ENCODE measurements around the gene TRIM5. TPM values are rescaled to one million over a fixed set of nuclear protein-coding genes. Genes with fewer than 3 reads are reported as not detected.

Gene TRIM5
- 29.4 and 35.1 TPM in 2 replicates for total RNA-seq

DNA sequence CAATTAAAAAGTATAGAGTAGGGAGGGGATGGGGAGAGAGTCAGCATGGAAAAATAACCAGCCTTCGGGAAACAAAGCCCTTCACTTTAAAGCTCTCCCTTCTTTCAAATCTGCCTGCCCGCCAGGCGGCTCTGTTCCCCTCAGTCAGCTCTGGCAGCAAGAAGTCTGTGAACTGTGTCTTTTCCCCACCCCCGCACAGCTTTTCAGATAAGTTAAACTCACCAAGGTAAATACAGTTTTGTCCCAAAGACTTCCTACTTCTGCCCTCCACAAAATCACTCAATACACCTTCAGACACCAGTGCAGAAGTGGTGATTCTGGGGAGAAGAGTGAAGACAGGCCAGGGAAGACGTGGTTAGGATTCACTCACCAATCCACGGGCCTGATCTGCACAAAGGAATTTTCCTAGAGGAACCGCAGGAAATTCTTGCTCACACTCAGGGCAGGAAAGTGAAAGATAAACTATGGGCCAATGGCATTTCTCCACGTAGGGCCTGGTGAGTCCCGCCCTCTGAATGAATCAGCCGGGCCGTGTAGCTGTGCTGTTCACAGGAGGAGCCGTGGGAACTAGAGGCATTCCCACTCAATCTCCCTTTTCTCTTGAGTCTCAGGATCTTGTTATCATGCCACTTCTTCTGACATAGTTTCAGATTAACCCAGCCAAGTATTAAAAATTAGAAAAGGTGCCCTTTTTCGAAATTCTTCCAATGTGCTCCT lies at the start of gene TRIM5:
TRIM5 (minus strand) TSS at position 429 of the 717 bp plus-strand sequence. CDS start 4,897 bp downstream, outside the sequence.

DNA sequence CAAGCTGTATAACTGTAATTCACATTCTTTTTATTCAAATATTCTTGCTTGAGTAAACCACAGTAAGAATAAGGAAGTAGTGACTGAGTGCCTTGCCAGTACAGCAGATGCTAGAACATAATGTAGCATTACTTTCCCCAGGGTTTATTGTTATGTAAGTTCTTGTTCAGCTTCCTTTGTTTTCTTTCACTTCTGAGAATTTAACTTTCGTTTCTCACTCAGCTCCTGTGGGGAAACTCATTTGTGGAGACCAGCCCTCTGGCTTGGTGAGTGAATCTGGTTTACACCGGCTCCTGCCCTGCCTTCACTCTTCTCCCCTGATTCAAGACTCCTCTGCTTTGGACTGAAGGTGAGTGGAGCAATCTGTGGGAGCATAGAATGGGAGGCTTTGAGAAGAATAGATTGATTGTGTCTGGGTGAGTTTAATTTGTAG lies 4.7 kb upstream of the TRIM5 start, which contains the start of gene TRIM22:
TRIM22 (plus strand) TSS at position 240 of the 433 bp plus-strand sequence. CDS start 6,443 bp downstream, outside the sequence.

DNA sequence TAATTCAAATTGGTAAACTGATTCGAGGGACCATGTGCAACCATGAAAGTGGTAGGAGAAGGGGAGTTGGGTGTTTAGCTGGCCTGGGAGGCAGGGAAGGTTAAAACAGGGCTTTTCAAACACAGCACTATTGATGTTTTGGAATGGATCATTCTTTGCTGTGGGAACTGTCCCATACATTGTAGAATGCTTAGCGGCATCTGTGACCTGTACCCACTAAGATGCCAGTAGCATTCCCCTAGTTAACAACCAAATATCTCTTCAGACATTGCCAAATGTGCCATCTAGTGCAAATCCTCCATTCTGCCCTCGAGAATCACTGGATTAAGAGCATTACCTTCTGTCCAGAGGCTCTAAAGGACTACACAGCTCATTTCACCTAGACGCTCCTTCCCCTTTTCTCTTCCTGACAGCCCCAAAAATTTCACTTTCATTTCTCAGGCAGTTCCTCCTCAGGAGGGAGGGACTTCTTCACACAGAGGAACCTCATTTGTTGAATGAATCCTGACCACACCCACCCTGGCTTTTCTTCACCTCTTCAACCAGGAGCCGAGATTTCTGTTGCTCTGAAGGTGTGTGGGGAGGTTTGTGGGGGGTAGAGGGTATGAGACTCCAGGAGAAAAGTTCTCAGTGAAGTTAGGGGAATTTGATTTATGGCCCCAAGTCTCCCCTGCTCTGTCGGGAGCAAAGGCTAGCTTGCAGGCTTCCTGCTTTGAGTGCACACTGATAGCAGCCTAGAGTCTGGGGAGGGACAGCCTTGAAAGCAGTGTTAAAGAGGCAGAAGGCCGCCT lies 60.2 kb downstream of the TRIM5 start, which contains the start of gene TRIM34:
TRIM34 (plus strand) TSS at position 513 of the 791 bp plus-strand sequence. CDS start 7,331 bp downstream, outside the sequence.

Other genes starting within 250 kb of the TRIM5 start
- not detected in 2 replicates for gene OR51I1, start 243.6 kb downstream of the TRIM5 start, total RNA-seq
- not detected in 2 replicates for gene OR51I2, start 235.8 kb downstream of the TRIM5 start, total RNA-seq
- not detected in 2 replicates for gene OR52D1, start 196.4 kb downstream of the TRIM5 start, total RNA-seq
- under 0.01 TPM in 1 of 2 replicates, not detected in the other for gene UBQLN3, start 175.1 kb downstream of the TRIM5 start, total RNA-seq
- 0.22 and 0.39 TPM in 2 replicates for gene UBQLNL, start 168.4 kb downstream of the TRIM5 start, total RNA-seq
- 0.76 and 0.79 TPM in 2 replicates for gene OR52H1, start 136.5 kb downstream of the TRIM5 start, total RNA-seq
- gene OR52B6, start 104.2 kb downstream of the TRIM5 start, total RNA-seq, result not detected in 2 replicates
- gene TRIM6, start 88.4 kb downstream of the TRIM5 start, total RNA-seq, result 26.7 and 70.5 TPM in 2 replicates
- 9.4 and 11.0 TPM in 2 replicates for gene TRIM34, start 60.1 kb downstream of the TRIM5 start, total RNA-seq
- gene TRIM22, start 4.7 kb upstream of the TRIM5 start, total RNA-seq, result 5.9 and 10.8 TPM in 2 replicates
- gene OR56B1, start 51.4 kb upstream of the TRIM5 start, total RNA-seq, result not detected in 2 replicates
- 0.39 TPM in 1 of 2 replicates, not detected in the other for gene OR52N4, start 69.2 kb upstream of the TRIM5 start, total RNA-seq
- not detected in 2 replicates for gene OR52N5, start 98.3 kb upstream of the TRIM5 start, total RNA-seq
- not detected in 2 replicates for gene OR52N1, start 106.2 kb upstream of the TRIM5 start, total RNA-seq
- gene OR52N2, start 123.8 kb upstream of the TRIM5 start, total RNA-seq, result not detected in 2 replicates
- not detected in 2 replicates for gene OR52E6, start 156.8 kb upstream of the TRIM5 start, total RNA-seq
- gene OR52E8, start 172.6 kb upstream of the TRIM5 start, total RNA-seq, result not detected in 2 replicates
- gene OR52E4, start 195.6 kb upstream of the TRIM5 start, total RNA-seq, result not detected in 2 replicates
- gene OR52E5, start 208.1 kb upstream of the TRIM5 start, total RNA-seq, result not detected in 2 replicates

Data from placental epithelial cell (primary cell).